Spleen (tissue), 7 donors: Measurements from ENCODE around the gene CHST12.

Experiments used
- CTCF ChIP-seq, 11 experiments: fragments of 200-600 bp in 7 of 11; fragments of 450-650 bp in 4 of 11; sonication (generic) in 4 of 11; IDR thresholded peaks in 8 of 11; conservative IDR thresholded peaks in 3 of 11; 1 replicate in 7 of 11; 2 replicates in 4 of 11; pipeline versions ENCODE4 v1.4.0 to v1.8.0; 2016 to 2021; ENCODE audit warnings: antibody characterized with exemption in 11 of 11, inconsistent platforms in 4 of 11, mild to moderate bottlenecking in 1 of 11
- POLR2A ChIP-seq, 3 donors: fragments of 450-650 bp; IDR thresholded peaks; one replicate each; pipeline ENCODE4 v1.5.1; 2017; ENCODE audit warnings: antibody characterized with exemption in 3 of 3, mild to moderate bottlenecking in 1 of 3
- POLR2AphosphoS5 ChIP-seq, 3 donors: sonication (generic); formaldehyde crosslinking; IDR thresholded peaks; one replicate each; pipeline ENCODE4 v1.5.1; 2017; ENCODE audit warnings: antibody characterized with exemption in 3 of 3
- donor health status: DM: no; HTN: no; CAD: no; lungs with moderate emphysema.
- donor health status: DM: no; HTN: no; CAD: no.
- donor health status: DM: no; HTN: no; CAD: no.

GRCh38 chr7:2475678-2476015, 72.2 kb downstream of the CHST12 start:
- TF ChIP-seq POLR2A (IDR thresholded peaks at IDR 0.05) (no peak), CTCF (IDR thresholded peaks at IDR 0.05 in 8 of 11, conservative IDR thresholded peaks at IDR 0.05 in 3 of 11) (no peak), POLR2AphosphoS5 (IDR thresholded peaks at IDR 0.05) (no peak)
